Urinary bladder (tissue), 4 donors: ENCODE data around the gene PIP4K2C. TPM values are rescaled to one million over a fixed set of nuclear protein-coding genes. Genes with fewer than 3 reads are reported as not detected.

Source experiments
- DNase-seq: peaks from one replicate; pipeline ENCODE4 v3.0.0-alpha.2; 2015; ENCODE audit errors: extremely low spot score
- H3K27ac ChIP-seq: one replicate; pipeline ENCODE4 v1.5.1; 2013; ENCODE audit warnings: low read depth, mild to moderate bottlenecking, moderate library complexity
- H3K36me3 ChIP-seq: one replicate; pipeline ENCODE4 v1.6.1; 2013; ENCODE audit warnings: mild to moderate bottlenecking, moderate library complexity; ENCODE audit not compliant: insufficient read depth
- H3K4me1 ChIP-seq: one replicate; pipeline ENCODE4 v1.6.1; 2013; ENCODE audit warnings: mild to moderate bottlenecking, moderate library complexity; ENCODE audit not compliant: insufficient read depth
- H3K4me3 ChIP-seq: one replicate; pipeline ENCODE4 v1.5.1; 2013; ENCODE audit warnings: low read depth, low read length
- WGBS: extraction: QIAGEN DNeasy Blood & Tissue Kit; methylation state at CpG from one replicate; pipeline ENCODE4 v1.1.7; 2013; 5-methylcytosine and 5-hydroxymethylcytosine counted together
- polyA plus RNA-seq: library from polyadenylated mRNA; stranded (reverse); fragments of 200-250 nt; gene quantifications from one replicate; pipeline ENCODE4 v1.2.3, GENCODE V29; 2013
- total RNA-seq: library from RNA; depleted of rRNA; stranded (reverse); fragments of >200 nt; gene quantifications from one replicate; pipeline ENCODE4 v1.2.3, GENCODE V29; 2014
- donor health status: healthy with polysubstance abuse.
- donor health status: healthy.

Gene PIP4K2C
- total and polyA plus RNA-seq, 2 donors: 9.5 to 26.8 TPM

- Histone ChIP-seq H3K27ac (no peak overlapping the region), H3K36me3 (no peaks in the 10 kb centered on the region), H3K4me3 (no peak overlapping the region), H3K4me1 (no peaks in the 10 kb centered on the region)
- no peak for DNase-seq
- WGBS: 86% methylated on average over 12 of the region's 12 CpGs
Observed at GRCh38 chr12:57571926-57572762, 18.8 kb upstream of the PIP4K2C start.

- 85% methylated on average over 10 of the region's 10 CpGs for WGBS
- Histone ChIP-seq H3K4me1 (no peaks in the 10 kb centered on the region), H3K4me3 (no peak overlapping the region), H3K27ac (no peak overlapping the region), H3K36me3 (no peaks in the 10 kb centered on the region)
- DNase-seq: no peak
Observed at GRCh38 chr12:57574795-57575194, 16.2 kb upstream of the PIP4K2C start.

GRCh38 chr12:57575771-57576612 is 15.0 kb upstream of the PIP4K2C start:
- no peaks in the 10 kb centered on the region for H3K36me3 ChIP-seq
- no peaks in the 10 kb centered on the region for H3K4me1 ChIP-seq
- H3K4me3 ChIP-seq: no peak overlapping the region
- no peak overlapping the region for H3K27ac ChIP-seq
- 84% methylated on average over 12 of the region's 12 CpGs for WGBS
- DNase-seq: no peak

- DNase-seq: no peak
- Histone ChIP-seq H3K27ac (no peak overlapping the region), H3K36me3 (no peaks in the 10 kb centered on the region), H3K4me1 (no peaks in the 10 kb centered on the region), H3K4me3 (no peak overlapping the region)
- 69% methylated on average over 9 of the region's 9 CpGs for WGBS
Observed at GRCh38 chr12:57576613-57577160, 14.3 kb upstream of the PIP4K2C start.

- no peak overlapping the region for H3K4me3 ChIP-seq
- no peaks in the 10 kb centered on the region for H3K36me3 ChIP-seq
- 82% methylated on average over 12 of the region's 12 CpGs for WGBS
- H3K27ac ChIP-seq: no peak overlapping the region
- H3K4me1 ChIP-seq: no peaks in the 10 kb centered on the region
- no peak for DNase-seq
Observed at GRCh38 chr12:57577981-57578758, 12.8 kb upstream of the PIP4K2C start.

- Histone ChIP-seq H3K36me3 (no peaks in the 10 kb centered on the region), H3K4me3 (no peak overlapping the region), H3K4me1 (no peaks in the 10 kb centered on the region), H3K27ac (no peak overlapping the region)
- no peak for DNase-seq
- WGBS: 69% methylated on average over 2 of the region's 2 CpGs
Observed at GRCh38 chr12:57579011-57579410, 12.0 kb upstream of the PIP4K2C start.

- 88% methylated on average over 8 of the region's 8 CpGs for WGBS
- no peak for DNase-seq
Observed at GRCh38 chr12:57579677-57580465, 11.1 kb upstream of the PIP4K2C start.

GRCh38 chr12:57580466-57580795 is 10.6 kb upstream of the PIP4K2C start:
- no peak overlapping the region for H3K27ac ChIP-seq
- DNase-seq: no peak
- H3K4me1 ChIP-seq: no peaks in the 10 kb centered on the region
- H3K4me3 ChIP-seq: no peak overlapping the region
- H3K36me3 ChIP-seq: no peaks in the 10 kb centered on the region
- 84% methylated on average over 4 of the region's 4 CpGs for WGBS

More at GRCh38 chr12:57579677-57580465, 11.1 kb upstream of the PIP4K2C start:
- Histone ChIP-seq H3K27ac (no peak overlapping the region), H3K4me1 (no peaks in the 10 kb centered on the region), H3K4me3 (no peak overlapping the region), H3K36me3 (no peaks in the 10 kb centered on the region)

- H3K36me3 ChIP-seq: no peaks in the 10 kb centered on the region
- H3K27ac ChIP-seq: no peak overlapping the region
- H3K4me3 ChIP-seq: no peak overlapping the region
- 88% methylated on average over 1 of the region's 1 CpG for WGBS
- no peaks in the 10 kb centered on the region for H3K4me1 ChIP-seq
- DNase-seq: no peak
Observed at GRCh38 chr12:57581802-57582201, 9.2 kb upstream of the PIP4K2C start.

- Histone ChIP-seq H3K4me1 (no peaks in the 10 kb centered on the region), H3K27ac (no peak overlapping the region), H3K36me3 (no peaks in the 10 kb centered on the region), H3K4me3 (no peak overlapping the region)
- 95% methylated on average over 1 of the region's 1 CpG for WGBS
- no peak for DNase-seq
Observed at GRCh38 chr12:57582440-57582839, 8.6 kb upstream of the PIP4K2C start.

GRCh38 chr12:57583008-57583831 is 7.8 kb upstream of the PIP4K2C start:
- Histone ChIP-seq H3K4me3 (no peak overlapping the region), H3K36me3 (no peaks in the 10 kb centered on the region), H3K27ac (no peak overlapping the region), H3K4me1 (no peaks in the 10 kb centered on the region)
- WGBS: 48% methylated on average over 13 of the region's 13 CpGs
- DNase-seq: peak; percentile 45

GRCh38 chr12:57584050-57584449 is 6.9 kb upstream of the PIP4K2C start:
- Histone ChIP-seq H3K27ac (no peak overlapping the region), H3K4me1 (no peaks in the 10 kb centered on the region), H3K36me3 (no peaks in the 10 kb centered on the region), H3K4me3 (no peak overlapping the region)
- 97% methylated on average over 2 of the region's 2 CpGs for WGBS
- DNase-seq: no peak
